ENCODE data around the gene NDUFB6.
"Not testable (repeated sequence)": the region's sequence is repeated elsewhere in the genome, so short reads cannot be mapped to it uniquely, and the experiment has no call there.

NDUFB6 gene

GRCh38 chr9:32570262-32570661, 2.7 kb downstream of the NDUFB6 start:
- DNase-seq = no peak

GRCh38 chr9:32566770-32567169, 6.2 kb downstream of the NDUFB6 start:
- DNase-seq = no peak

GRCh38 chr9:32565967-32566366, 7.0 kb downstream of the NDUFB6 start:
- DNase-seq = no peak

GRCh38 chr9:32558408-32558934, 14.5 kb downstream of the NDUFB6 start:
- DNase-seq = no peak

GRCh38 chr9:32554591-32554990, 18.4 kb downstream of the NDUFB6 start:
- no peak for DNase-seq

GRCh38 chr9:32554107-32554506, 18.9 kb downstream of the NDUFB6 start:
- DNase-seq = no peak

GRCh38 chr9:32552172-32552872, 20.6 kb downstream of the NDUFB6 start, which contains the start of the genes SMIM27 and TOPORS:
Gene SMIM27, plus strand, starts transcription at chr9:32552327. Its CDS starts 108 bp downstream, at chr9:32552435.
Gene TOPORS, minus strand, starts transcription at chr9:32552586. Its CDS starts 150 bp downstream, at chr9:32552436.
- DNase-seq = peak; percentile 57

GRCh38 chr9:32551276-32552051, 21.5 kb downstream of the NDUFB6 start:
- no peak for DNase-seq

GRCh38 chr9:32550562-32551275, 22.2 kb downstream of the NDUFB6 start:
- peak; percentile 68 for DNase-seq

GRCh38 chr9:32550150-32550561, 22.8 kb downstream of the NDUFB6 start:
- no peak for DNase-seq

- DNase-seq = not testable (repeated sequence)
These were observed 24.7 kb downstream of the NDUFB6 start for GRCh38 chr9:32548213-32548612.

- no peak for DNase-seq
These were observed 27.1 kb downstream of the NDUFB6 start for GRCh38 chr9:32545884-32546283.

GRCh38 chr9:32543047-32543446, 29.9 kb downstream of the NDUFB6 start:
- DNase-seq = no peak

GRCh38 chr9:32533816-32534215, 39.1 kb downstream of the NDUFB6 start:
- DNase-seq = no peak

GRCh38 chr9:32533336-32533735, 39.6 kb downstream of the NDUFB6 start:
- no peak for DNase-seq

GRCh38 chr9:32526707-32527048, 46.3 kb downstream of the NDUFB6 start:
- DNase-seq = no peak

- DNase-seq = peak; percentile 73
These were observed 46.8 kb downstream of the NDUFB6 start, which contains the start of gene RIGI for GRCh38 chr9:32526041-32526706. Gene RIGI, minus strand, starts transcription at chr9:32526196. Its CDS starts 30 bp downstream, at chr9:32526166.

GRCh38 chr9:32525709-32526030, 47.3 kb downstream of the NDUFB6 start:
- DNase-seq = no peak

- DNase-seq = no peak
These were observed 47.9 kb downstream of the NDUFB6 start for GRCh38 chr9:32524892-32525708.

GRCh38 chr9:32524558-32524891, 48.4 kb downstream of the NDUFB6 start:
- not testable (repeated sequence) for DNase-seq

GRCh38 chr9:32523910-32524309, 49.0 kb downstream of the NDUFB6 start:
- DNase-seq = no peak

- no peak for DNase-seq
These were observed 54.7 kb downstream of the NDUFB6 start for GRCh38 chr9:32518276-32518675.

Measured in T1000 (cell line).